Measurements from ENCODE around the gene DRP2. TPM values are rescaled to one million over a fixed set of nuclear protein-coding genes. Genes with fewer than 3 reads are reported as not detected.

Gene DRP2
- total and polyA plus RNA-seq, 2 of the 4 experiments (the other 2 are of a cell fraction) = 7.0 to 7.9 TPM

DNA sequence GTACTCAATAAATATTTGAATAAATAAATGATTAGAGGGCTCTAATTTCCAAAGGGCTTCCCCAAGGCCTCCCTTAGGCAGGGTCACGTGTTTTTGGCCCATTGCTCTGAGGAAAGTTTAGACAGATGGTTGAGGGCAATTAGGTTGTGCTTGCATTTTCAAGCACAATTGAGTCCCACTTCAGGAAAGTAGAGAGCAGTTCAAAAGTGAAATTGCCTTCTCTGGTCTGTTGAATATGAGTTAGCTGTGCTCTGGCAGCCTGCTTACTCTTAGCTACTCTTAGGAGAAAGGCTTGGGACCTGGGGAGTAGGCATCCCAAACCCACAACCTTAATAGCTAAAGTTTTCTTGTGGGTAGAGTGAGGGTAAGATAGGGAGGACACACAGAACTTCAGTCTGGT lies 9.0 kb upstream of the DRP2 start:
- Histone ChIP-seq H4K8ac (ENCODE audit: low read depth in 2 of 2, low read length in 2 of 2) (no peak overlapping the region), H2BK5ac (ENCODE audit: low read depth, low read length, poor library complexity, severe bottlenecking) (no peak overlapping the region), H3K27me3 (ENCODE audit: control insufficient read depth, insufficient read depth, low read length) (no peaks in the 10 kb centered on the region), H3K14ac (replicated peaks; ENCODE audit: low read depth, low read length) (no peak overlapping the region), H4K91ac (ENCODE audit: insufficient read depth, low read depth, low read length) (no peak overlapping the region), H3K4ac (ENCODE audit: low read depth, low read length) (no peak overlapping the region), H2AK5ac (ENCODE audit: low read depth, low read length) (no peak overlapping the region), H2AFZ (replicated peaks; ENCODE audit: low read length, poor library complexity) (no peak overlapping the region), H4K20me1 (ENCODE audit: insufficient read depth, low read length) (no peaks in the 10 kb centered on the region), H3K56ac (ENCODE audit: extremely low read depth, insufficient read depth, low read length) (no peak overlapping the region), H2BK120ac (ENCODE audit: low read depth, low read length) (no peak overlapping the region), H3K9ac (ENCODE audit: low read depth, low read length) (no peak overlapping the region), H3K4me2 (ENCODE audit: low read depth, low read length) (no peak overlapping the region), H2AK9ac (replicated peaks; ENCODE audit: low read depth, low read length, poor library complexity) (no peak overlapping the region), H3K23ac (ENCODE audit: low read depth, low read length) (no peak overlapping the region), H2BK20ac (ENCODE audit: low read depth, low read length) (no peak overlapping the region), H3K79me1 (ENCODE audit: low read depth in 1 of 2, low read length in 2 of 2) (no peaks in the 10 kb centered on the region), H4K5ac (ENCODE audit: low read depth, low read length) (no peak overlapping the region), H3K27ac (ENCODE audit: insufficient read depth, low read length) (no peak overlapping the region), H3K9me3 (ENCODE audit: control insufficient read depth, insufficient read depth, low read length) (no peaks in the 10 kb centered on the region), H3K9me1 (ENCODE audit: insufficient read depth, low read length) (no peaks in the 10 kb centered on the region), H3K18ac (ENCODE audit: low read depth, low read length) (no peak overlapping the region), H2BK15ac (ENCODE audit: low read depth, low read length) (no peak overlapping the region), H3K4me3 (ENCODE audit: insufficient read depth, low read depth, low read length) (no peak overlapping the region), H3K36me3 (ENCODE audit: control insufficient read depth, insufficient read depth, low read length) (no peaks in the 10 kb centered on the region), H3K4me1 (ENCODE audit: control insufficient read depth, insufficient read depth, low read length) (peaks cover 5% of the 10 kb centered on the region; the same call in 1 of the 2 replicates)
- in situ Hi-C loops (cut with MboI; ENCODE audit: low sequenced_read_pairs) (no loop called here), dilution Hi-C loops (cut with HindIII; ENCODE audit: low sequenced_read_pairs, unreplicated experiment) (no loop called here), intact Hi-C loops (cut with micrococcal nuclease) (no loop called here)
- BruUV-seq (replicated peaks) = no TSS peak
- ATAC-seq (ENCODE audit: low read depth) = no peak
- TF ChIP-seq RCOR1 (IDR thresholded peaks at IDR 0.05; ENCODE audit: insufficient replicate concordance, low read length) (no peak), RFX5 (IDR thresholded peaks at IDR 0.05; ENCODE audit: low read depth, low read length) (no peak), MAZ (IDR thresholded peaks at IDR 0.05; ENCODE audit: borderline replicate concordance, low read depth, low read length) (no peak), FOS (IDR thresholded peaks at IDR 0.05; ENCODE audit: low read depth, low read length) (no peak), RAD21 (IDR thresholded peaks at IDR 0.05; ENCODE audit: low read length) (no peak), POLR2A (IDR thresholded peaks at IDR 0.05; ENCODE audit: low read depth, low read length) (no peak), CHD1 (IDR thresholded peaks at IDR 0.05; ENCODE audit: low read depth, low read length) (no peak), NFE2L2 (IDR thresholded peaks at IDR 0.05; ENCODE audit: low read depth, low read length) (no peak), MXI1 (IDR thresholded peaks at IDR 0.05; ENCODE audit: borderline replicate concordance, low read depth, low read length) (no peak), CEBPB (IDR thresholded peaks at IDR 0.05; ENCODE audit: low read depth, low read length) (no peak), BHLHE40 (IDR thresholded peaks at IDR 0.05; ENCODE audit: low read depth, low read length) (no peak), MAFK (IDR thresholded peaks at IDR 0.05; ENCODE audit: low read depth, low read length) (no peak), SMC3 (IDR thresholded peaks at IDR 0.05; ENCODE audit: low read depth, low read length) (no peak)
- TF ChIP-seq, protein P1, sequence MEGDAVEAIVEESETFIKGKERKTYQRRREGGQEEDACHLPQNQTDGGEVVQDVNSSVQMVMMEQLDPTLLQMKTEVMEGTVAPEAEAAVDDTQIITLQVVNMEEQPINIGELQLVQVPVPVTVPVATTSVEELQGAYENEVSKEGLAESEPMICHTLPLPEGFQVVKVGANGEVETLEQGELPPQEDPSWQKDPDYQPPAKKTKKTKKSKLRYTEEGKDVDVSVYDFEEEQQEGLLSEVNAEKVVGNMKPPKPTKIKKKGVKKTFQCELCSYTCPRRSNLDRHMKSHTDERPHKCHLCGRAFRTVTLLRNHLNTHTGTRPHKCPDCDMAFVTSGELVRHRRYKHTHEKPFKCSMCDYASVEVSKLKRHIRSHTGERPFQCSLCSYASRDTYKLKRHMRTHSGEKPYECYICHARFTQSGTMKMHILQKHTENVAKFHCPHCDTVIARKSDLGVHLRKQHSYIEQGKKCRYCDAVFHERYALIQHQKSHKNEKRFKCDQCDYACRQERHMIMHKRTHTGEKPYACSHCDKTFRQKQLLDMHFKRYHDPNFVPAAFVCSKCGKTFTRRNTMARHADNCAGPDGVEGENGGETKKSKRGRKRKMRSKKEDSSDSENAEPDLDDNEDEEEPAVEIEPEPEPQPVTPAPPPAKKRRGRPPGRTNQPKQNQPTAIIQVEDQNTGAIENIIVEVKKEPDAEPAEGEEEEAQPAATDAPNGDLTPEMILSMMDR (conservative IDR thresholded peaks at IDR 0.05; ENCODE audit: low read depth, low read length) = no peak
- TF ChIP-seq, protein P2, sequence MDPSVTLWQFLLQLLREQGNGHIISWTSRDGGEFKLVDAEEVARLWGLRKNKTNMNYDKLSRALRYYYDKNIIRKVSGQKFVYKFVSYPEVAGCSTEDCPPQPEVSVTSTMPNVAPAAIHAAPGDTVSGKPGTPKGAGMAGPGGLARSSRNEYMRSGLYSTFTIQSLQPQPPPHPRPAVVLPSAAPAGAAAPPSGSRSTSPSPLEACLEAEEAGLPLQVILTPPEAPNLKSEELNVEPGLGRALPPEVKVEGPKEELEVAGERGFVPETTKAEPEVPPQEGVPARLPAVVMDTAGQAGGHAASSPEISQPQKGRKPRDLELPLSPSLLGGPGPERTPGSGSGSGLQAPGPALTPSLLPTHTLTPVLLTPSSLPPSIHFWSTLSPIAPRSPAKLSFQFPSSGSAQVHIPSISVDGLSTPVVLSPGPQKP (IDR thresholded peaks at IDR 0.05; ENCODE audit: borderline replicate concordance, low read depth, low read length) = no peak
- TF ChIP-seq, protein P3, sequence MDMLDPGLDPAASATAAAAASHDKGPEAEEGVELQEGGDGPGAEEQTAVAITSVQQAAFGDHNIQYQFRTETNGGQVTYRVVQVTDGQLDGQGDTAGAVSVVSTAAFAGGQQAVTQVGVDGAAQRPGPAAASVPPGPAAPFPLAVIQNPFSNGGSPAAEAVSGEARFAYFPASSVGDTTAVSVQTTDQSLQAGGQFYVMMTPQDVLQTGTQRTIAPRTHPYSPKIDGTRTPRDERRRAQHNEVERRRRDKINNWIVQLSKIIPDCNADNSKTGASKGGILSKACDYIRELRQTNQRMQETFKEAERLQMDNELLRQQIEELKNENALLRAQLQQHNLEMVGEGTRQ (IDR thresholded peaks at IDR 0.05; ENCODE audit: low read depth, low read length) = no peak
- ChIA-PET CTCF (no interaction called here), POLR2A (ENCODE audit: unreplicated experiment) (no interaction called here)
- no CpG with 5 or more reads among the region's 1 CpG for WGBS, 2 experiments (ENCODE audit: extremely low coverage in 2 of 2, insufficient read length in 1 of 2)
- no peak for DNase-seq

Data from IMR-90 (cell line).